D341Med (cell line): ENCODE measurements around the gene DAD1.
A peak's percentile ranks its signal among the peaks of the same experiment; 100 is the strongest.
"Not testable (repeated sequence)": the region's sequence is repeated elsewhere in the genome, so short reads cannot be mapped to it uniquely, and the experiment has no call there.

Source experiments
- DNase-seq: peaks from one replicate; pipeline ENCODE4 v3.0.0; 2012; ENCODE audit warnings: low spot score

DAD1 gene

GRCh38 chr14:22598896-22599244 lies 9.8 kb upstream of the DAD1 start:
- DNase-seq, result no peak

GRCh38 chr14:22598099-22598895 lies 9.3 kb upstream of the DAD1 start, which contains the start of gene ABHD4:
ABHD4 (plus strand) TSS chr14:22598300; CDS start chr14:22598307, 7 bp downstream.
- peak; percentile 83 for DNase-seq

GRCh38 chr14:22597771-22598098 lies 8.7 kb upstream of the DAD1 start:
- no peak for DNase-seq

- no peak for DNase-seq
Measured at GRCh38 chr14:22597265-22597664, 8.2 kb upstream of the DAD1 start.

GRCh38 chr14:22596354-22596879 lies 7.4 kb upstream of the DAD1 start:
- no peak for DNase-seq

GRCh38 chr14:22594156-22594716 lies 5.2 kb upstream of the DAD1 start:
- no peak for DNase-seq

GRCh38 chr14:22593601-22594000 lies 4.6 kb upstream of the DAD1 start:
- no peak for DNase-seq

GRCh38 chr14:22593189-22593588 lies 4.2 kb upstream of the DAD1 start:
- DNase-seq, result no peak

GRCh38 chr14:22588526-22589095 lies 413 bp downstream of the DAD1 start:
- no peak for DNase-seq

- not testable (repeated sequence) for DNase-seq
Measured at GRCh38 chr14:22587677-22588422, 1.2 kb downstream of the DAD1 start.

GRCh38 chr14:22587247-22587646 lies 1.8 kb downstream of the DAD1 start:
- no peak for DNase-seq

GRCh38 chr14:22583994-22584393 lies 5.0 kb downstream of the DAD1 start:
- no peak for DNase-seq

- no peak for DNase-seq
Measured at GRCh38 chr14:22580625-22581024, 8.4 kb downstream of the DAD1 start.

GRCh38 chr14:22579881-22580280 lies 9.1 kb downstream of the DAD1 start:
- no peak for DNase-seq

- no peak for DNase-seq
Measured at GRCh38 chr14:22579236-22579635, 9.8 kb downstream of the DAD1 start.

GRCh38 chr14:22577334-22577908 lies 11.6 kb downstream of the DAD1 start:
- no peak for DNase-seq

GRCh38 chr14:22573804-22574203 lies 15.2 kb downstream of the DAD1 start:
- no peak for DNase-seq

- DNase-seq, result no peak
Measured at GRCh38 chr14:22572562-22573058, 16.4 kb downstream of the DAD1 start.

- DNase-seq, result peak; percentile 67
Measured at GRCh38 chr14:22570132-22570949, 18.7 kb downstream of the DAD1 start.

- DNase-seq, result no peak
Measured at GRCh38 chr14:22569737-22570131, 19.3 kb downstream of the DAD1 start.

- no peak for DNase-seq
Measured at GRCh38 chr14:22569106-22569736, 19.8 kb downstream of the DAD1 start.
